ENCODE results near the gene ZNF33A. TPM values are rescaled to one million over a fixed set of nuclear protein-coding genes. Genes with fewer than 3 reads are reported as not detected.
"Not testable (repeated sequence)": the region's sequence is repeated elsewhere in the genome, so short reads cannot be mapped to it uniquely, and the experiment has no call there.

The ZNF33A gene
- total RNA-seq, 2 donors from 2014 or later, result 45.9 to 50.7 TPM

DNA sequence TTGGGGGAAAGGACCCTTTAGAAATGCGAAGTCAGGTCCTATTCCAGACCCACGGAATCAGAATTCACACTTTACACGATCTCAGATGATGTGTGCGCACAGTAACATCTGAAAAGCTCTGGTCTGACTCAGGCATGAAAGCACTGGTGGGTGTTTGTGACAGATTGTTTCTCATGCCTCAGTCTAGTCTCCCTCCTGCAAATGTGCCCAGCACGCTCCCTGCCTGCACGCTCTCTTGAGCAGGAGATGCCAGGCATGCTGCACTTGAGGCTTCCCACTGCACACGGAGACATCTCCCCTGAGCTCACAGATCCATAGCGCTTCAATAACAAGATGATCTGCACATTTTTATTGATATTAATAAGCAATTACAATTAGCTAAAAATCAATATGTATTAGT is 60.0 kb downstream of the ZNF33A start:
- Histone ChIP-seq H3K9ac (ENCODE audit: extremely low read depth, low read length, poor library complexity, severe bottlenecking) (no peak overlapping the region), H3K36me3 (ENCODE audit: control insufficient read depth, insufficient read depth, low read length) (no peaks in the 10 kb centered on the region), H3K4me3 (ENCODE audit: low read length) (no peak overlapping the region), H3K9me3 (ENCODE audit: control insufficient read depth, low read length) (peaks cover 26% of the 10 kb centered on the region), H3K4me1 (ENCODE audit: control insufficient read depth, insufficient read depth, low read length) (no peaks in the 10 kb centered on the region), H3K27ac (ENCODE audit: low read depth, low read length) (no peak overlapping the region), H3K27me3 (ENCODE audit: control insufficient read depth, insufficient read depth, low read length, poor library complexity, severe bottlenecking) (no peaks in the 10 kb centered on the region)
- Mint-ChIP-seq H3K9me3 (peaks cover 85% of the 10 kb centered on the region), H3K27ac (no peak overlapping the region), H3K36me3 (ENCODE audit: low read depth) (no peaks in the 10 kb centered on the region), H3K4me3 (no peak overlapping the region), H3K27me3 (ENCODE audit: insufficient read depth) (peaks cover 1% of the 10 kb centered on the region), H3K4me1 (no peaks in the 10 kb centered on the region)
- TF ChIP-seq, protein P1, sequence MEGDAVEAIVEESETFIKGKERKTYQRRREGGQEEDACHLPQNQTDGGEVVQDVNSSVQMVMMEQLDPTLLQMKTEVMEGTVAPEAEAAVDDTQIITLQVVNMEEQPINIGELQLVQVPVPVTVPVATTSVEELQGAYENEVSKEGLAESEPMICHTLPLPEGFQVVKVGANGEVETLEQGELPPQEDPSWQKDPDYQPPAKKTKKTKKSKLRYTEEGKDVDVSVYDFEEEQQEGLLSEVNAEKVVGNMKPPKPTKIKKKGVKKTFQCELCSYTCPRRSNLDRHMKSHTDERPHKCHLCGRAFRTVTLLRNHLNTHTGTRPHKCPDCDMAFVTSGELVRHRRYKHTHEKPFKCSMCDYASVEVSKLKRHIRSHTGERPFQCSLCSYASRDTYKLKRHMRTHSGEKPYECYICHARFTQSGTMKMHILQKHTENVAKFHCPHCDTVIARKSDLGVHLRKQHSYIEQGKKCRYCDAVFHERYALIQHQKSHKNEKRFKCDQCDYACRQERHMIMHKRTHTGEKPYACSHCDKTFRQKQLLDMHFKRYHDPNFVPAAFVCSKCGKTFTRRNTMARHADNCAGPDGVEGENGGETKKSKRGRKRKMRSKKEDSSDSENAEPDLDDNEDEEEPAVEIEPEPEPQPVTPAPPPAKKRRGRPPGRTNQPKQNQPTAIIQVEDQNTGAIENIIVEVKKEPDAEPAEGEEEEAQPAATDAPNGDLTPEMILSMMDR (conservative IDR thresholded peaks at IDR 0.05), result no peak
- no peak for DNase-seq
- 83 to 86% methylated on average over 4 to 8 of the region's 8 CpGs for WGBS, 2 experiments (ENCODE audit: insufficient coverage in 1 of 2, insufficient read length in 1 of 2)

DNA sequence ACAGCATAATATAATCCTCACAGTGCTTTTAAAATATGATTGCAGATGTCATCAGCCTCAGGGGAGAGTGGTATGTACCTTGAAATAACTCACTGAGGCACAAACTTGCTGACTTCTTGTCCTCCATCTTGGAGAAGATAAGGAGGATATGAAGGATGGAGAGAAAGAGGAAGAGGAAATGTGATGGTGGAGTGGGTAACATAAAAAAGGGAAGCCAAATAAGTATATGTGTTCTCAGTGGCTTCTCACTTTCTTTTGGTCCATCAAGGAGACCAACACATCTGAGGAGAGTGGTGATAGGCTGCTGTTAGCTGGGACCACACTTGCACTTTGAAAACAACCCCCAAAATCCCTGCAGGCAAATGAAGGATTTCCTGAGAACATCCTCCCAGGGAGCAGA is 62.1 kb downstream of the ZNF33A start:
- no peak overlapping the region for H3K9ac ChIP-seq (ENCODE audit: extremely low read depth, low read length, poor library complexity, severe bottlenecking)
- Mint-ChIP-seq H3K27ac (no peak overlapping the region), H3K27me3 (ENCODE audit: insufficient read depth) (peaks cover 1% of the 10 kb centered on the region), H3K9me3 (peaks cover 91% of the 10 kb centered on the region), H3K4me3 (no peak overlapping the region), H3K4me1 (no peaks in the 10 kb centered on the region), H3K36me3 (ENCODE audit: low read depth) (no peaks in the 10 kb centered on the region)
- H3K36me3 ChIP-seq (ENCODE audit: control insufficient read depth, insufficient read depth, low read length), result no peaks in the 10 kb centered on the region
- no peak overlapping the region for H3K4me3 ChIP-seq (ENCODE audit: low read length)
- DNase-seq, result no peak
- H3K4me1 ChIP-seq (ENCODE audit: control insufficient read depth, insufficient read depth, low read length), result no peaks in the 10 kb centered on the region
- H3K27me3 ChIP-seq (ENCODE audit: control insufficient read depth, insufficient read depth, low read length, poor library complexity, severe bottlenecking), result no peaks in the 10 kb centered on the region
- peaks cover 31% of the 10 kb centered on the region for H3K9me3 ChIP-seq (ENCODE audit: control insufficient read depth, low read length)
- H3K27ac ChIP-seq (ENCODE audit: low read depth, low read length), result no peak overlapping the region
- TF ChIP-seq, protein P1 (conservative IDR thresholded peaks at IDR 0.05), result no peak

DNA sequence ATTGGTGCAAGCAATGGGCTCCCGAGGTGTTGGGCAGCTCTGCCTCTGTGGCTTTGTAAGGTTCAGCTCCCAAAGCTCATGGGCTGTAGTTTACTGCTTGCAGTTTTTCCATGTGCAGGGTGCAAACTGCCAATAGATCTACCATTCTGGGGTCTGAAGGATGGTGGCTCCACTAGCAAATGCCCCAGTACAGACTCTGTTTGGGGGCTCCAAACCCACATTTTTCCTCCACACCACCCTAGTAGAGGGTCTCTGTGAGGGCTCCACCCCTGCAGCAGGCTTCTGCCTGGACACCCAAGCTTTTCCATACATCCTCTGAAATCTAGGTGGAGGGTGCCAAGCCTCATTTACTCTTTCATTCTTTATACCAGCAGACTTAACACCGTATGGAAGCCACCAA is 66.2 kb downstream of the ZNF33A start:
- Mint-ChIP-seq H3K4me3 (no peak overlapping the region), H3K4me1 (no peaks in the 10 kb centered on the region), H3K27ac (no peak overlapping the region), H3K36me3 (ENCODE audit: low read depth) (no peaks in the 10 kb centered on the region), H3K27me3 (ENCODE audit: insufficient read depth) (no peaks in the 10 kb centered on the region), H3K9me3 (peaks cover 93% of the 10 kb centered on the region)
- DNase-seq, result no peak
- Histone ChIP-seq H3K27me3 (ENCODE audit: control insufficient read depth, insufficient read depth, low read length, poor library complexity, severe bottlenecking) (no peaks in the 10 kb centered on the region), H3K4me1 (ENCODE audit: control insufficient read depth, insufficient read depth, low read length) (no peaks in the 10 kb centered on the region), H3K4me3 (ENCODE audit: low read length) (no peak overlapping the region), H3K36me3 (ENCODE audit: control insufficient read depth, insufficient read depth, low read length) (no peaks in the 10 kb centered on the region), H3K27ac (ENCODE audit: low read depth, low read length) (no peak overlapping the region), H3K9ac (ENCODE audit: extremely low read depth, low read length, poor library complexity, severe bottlenecking) (no peak overlapping the region), H3K9me3 (ENCODE audit: control insufficient read depth, low read length) (peaks cover 57% of the 10 kb centered on the region)
- 64 to 100% methylated on average over 1 to 2 of the region's 2 CpGs for WGBS, 2 experiments (ENCODE audit: insufficient coverage in 1 of 2, insufficient read length in 1 of 2)
- TF ChIP-seq, protein P1 (conservative IDR thresholded peaks at IDR 0.05), result no peak

DNA sequence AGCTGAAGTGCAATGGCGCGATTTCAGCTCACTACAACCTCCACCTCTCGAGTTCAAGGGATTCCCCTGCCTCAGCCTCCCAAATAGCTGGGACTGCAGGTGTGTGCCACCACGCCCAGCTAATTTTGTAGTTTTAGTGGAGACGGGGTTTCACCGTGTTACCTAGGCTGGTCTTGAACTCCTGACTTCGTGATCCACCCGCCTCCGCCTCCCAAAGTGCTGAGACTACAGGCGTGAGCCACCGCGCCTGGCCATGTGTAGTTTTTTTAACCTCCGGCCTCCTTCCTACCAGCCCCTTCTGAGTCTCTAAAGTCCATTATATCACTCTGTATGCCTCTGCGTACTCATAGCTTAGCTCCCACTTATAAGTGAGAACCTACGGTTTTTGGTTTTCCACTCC is 82.8 kb downstream of the ZNF33A start:
- H3K36me3 Mint-ChIP-seq (ENCODE audit: low read depth), result peaks cover 33% of the 10 kb centered on the region
- DNase-seq; H3K9ac ChIP-seq (ENCODE audit: extremely low read depth, low read length, poor library complexity, severe bottlenecking); H3K4me1 ChIP-seq (ENCODE audit: control insufficient read depth, insufficient read depth, low read length); H3K27ac Mint-ChIP-seq; H3K27ac ChIP-seq (ENCODE audit: low read depth, low read length); H3K27me3 Mint-ChIP-seq (ENCODE audit: insufficient read depth); H3K4me1 Mint-ChIP-seq; H3K27me3 ChIP-seq (ENCODE audit: control insufficient read depth, insufficient read depth, low read length, poor library complexity, severe bottlenecking): not testable (repeated sequence)
- H3K9me3 Mint-ChIP-seq, result peaks cover 34% of the 10 kb centered on the region
- Histone ChIP-seq H3K36me3 (ENCODE audit: control insufficient read depth, insufficient read depth, low read length) (peaks cover 12% of the 10 kb centered on the region), H3K4me3 (ENCODE audit: low read length) (peak overlapping the region; percentile 79), H3K9me3 (ENCODE audit: control insufficient read depth, low read length) (peaks cover 41% of the 10 kb centered on the region)
- 93 to 96% methylated on average over 14 to 15 of the region's 15 CpGs for WGBS, 2 experiments (ENCODE audit: insufficient coverage in 1 of 2, insufficient read length in 1 of 2)
- peak overlapping the region; percentile 80 for H3K4me3 Mint-ChIP-seq
